ENCODE data around the gene TAS1R1. TPM values are rescaled to one million over a fixed set of nuclear protein-coding genes. Genes with fewer than 3 reads are reported as not detected.

The TAS1R1 gene
- total RNA-seq, 4 donors from 2014 or later: not detected

DNA sequence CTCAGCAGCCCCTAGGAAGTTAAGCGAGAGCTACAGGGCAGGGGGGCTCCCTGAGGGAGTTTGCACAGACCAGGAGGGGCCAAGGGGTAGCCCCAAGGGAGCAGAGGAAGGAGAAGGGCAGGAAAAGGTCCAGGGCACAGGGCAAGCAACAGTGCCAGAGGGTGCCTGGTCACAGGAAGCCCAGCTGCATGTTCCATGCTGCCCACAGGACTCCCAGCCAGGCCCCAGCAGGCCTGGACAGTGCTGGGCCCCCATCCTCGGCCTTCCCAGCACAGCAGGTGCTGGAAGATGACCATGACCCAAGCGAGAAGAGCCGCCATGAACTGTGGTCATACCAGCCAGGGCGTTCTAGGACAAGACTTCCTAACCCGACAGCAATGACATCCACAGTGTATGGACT is 36.5 kb downstream of the TAS1R1 start:
- peak overlapping the region in 1 of 4 donors; percentile 17 for H3K27ac ChIP-seq
- no peak overlapping the region for H3K4me3 ChIP-seq
- peaks cover 0 to 83% (median 0%) of the 10 kb centered on the region in 3 donors for H3K36me3 ChIP-seq
- no peaks in the 10 kb centered on the region for H3K27me3 ChIP-seq
- DNase-seq: no peak
- H3K4me1 ChIP-seq: peaks cover 0 to 16% (median 0%) of the 10 kb centered on the region in 4 donors
- TF ChIP-seq POLR2A (IDR thresholded peaks at IDR 0.05): no peak
- TF ChIP-seq, protein P1, sequence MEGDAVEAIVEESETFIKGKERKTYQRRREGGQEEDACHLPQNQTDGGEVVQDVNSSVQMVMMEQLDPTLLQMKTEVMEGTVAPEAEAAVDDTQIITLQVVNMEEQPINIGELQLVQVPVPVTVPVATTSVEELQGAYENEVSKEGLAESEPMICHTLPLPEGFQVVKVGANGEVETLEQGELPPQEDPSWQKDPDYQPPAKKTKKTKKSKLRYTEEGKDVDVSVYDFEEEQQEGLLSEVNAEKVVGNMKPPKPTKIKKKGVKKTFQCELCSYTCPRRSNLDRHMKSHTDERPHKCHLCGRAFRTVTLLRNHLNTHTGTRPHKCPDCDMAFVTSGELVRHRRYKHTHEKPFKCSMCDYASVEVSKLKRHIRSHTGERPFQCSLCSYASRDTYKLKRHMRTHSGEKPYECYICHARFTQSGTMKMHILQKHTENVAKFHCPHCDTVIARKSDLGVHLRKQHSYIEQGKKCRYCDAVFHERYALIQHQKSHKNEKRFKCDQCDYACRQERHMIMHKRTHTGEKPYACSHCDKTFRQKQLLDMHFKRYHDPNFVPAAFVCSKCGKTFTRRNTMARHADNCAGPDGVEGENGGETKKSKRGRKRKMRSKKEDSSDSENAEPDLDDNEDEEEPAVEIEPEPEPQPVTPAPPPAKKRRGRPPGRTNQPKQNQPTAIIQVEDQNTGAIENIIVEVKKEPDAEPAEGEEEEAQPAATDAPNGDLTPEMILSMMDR (IDR thresholded peaks at IDR 0.05): no peak
- no peaks in the 10 kb centered on the region for H3K9me3 ChIP-seq

DNA sequence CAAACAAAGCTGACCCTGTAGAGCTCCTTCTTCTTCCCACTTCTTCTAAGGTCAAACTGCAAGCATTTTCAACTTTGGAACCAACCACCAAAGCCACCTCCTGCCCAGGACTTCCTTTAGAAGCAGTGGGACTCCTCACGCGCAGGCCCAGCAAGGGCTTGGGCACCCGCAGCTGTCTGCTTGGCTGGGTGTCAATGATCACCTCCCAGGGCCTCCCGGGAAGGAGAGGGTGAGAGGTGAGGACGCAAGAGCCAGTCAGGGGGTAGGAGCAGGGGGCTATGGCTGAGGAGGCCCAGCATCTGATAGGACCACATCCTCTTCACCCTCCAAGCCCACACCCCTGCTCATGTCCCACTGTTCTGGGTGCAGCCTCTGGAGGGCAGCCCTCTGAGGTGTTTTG is 37.3 kb downstream of the TAS1R1 start:
- DNase-seq: no peak
- Histone ChIP-seq H3K27me3 (no peaks in the 10 kb centered on the region), H3K27ac (no peak overlapping the region), H3K4me1 (peaks cover 0 to 24% (median 0%) of the 10 kb centered on the region in 4 donors), H3K36me3 (peaks cover 0 to 86% (median 0%) of the 10 kb centered on the region in 3 donors), H3K9me3 (no peaks in the 10 kb centered on the region), H3K4me3 (no peak overlapping the region)
- no peak for TF ChIP-seq POLR2A (IDR thresholded peaks at IDR 0.05)
- TF ChIP-seq, protein P1 (IDR thresholded peaks at IDR 0.05): no peak

DNA sequence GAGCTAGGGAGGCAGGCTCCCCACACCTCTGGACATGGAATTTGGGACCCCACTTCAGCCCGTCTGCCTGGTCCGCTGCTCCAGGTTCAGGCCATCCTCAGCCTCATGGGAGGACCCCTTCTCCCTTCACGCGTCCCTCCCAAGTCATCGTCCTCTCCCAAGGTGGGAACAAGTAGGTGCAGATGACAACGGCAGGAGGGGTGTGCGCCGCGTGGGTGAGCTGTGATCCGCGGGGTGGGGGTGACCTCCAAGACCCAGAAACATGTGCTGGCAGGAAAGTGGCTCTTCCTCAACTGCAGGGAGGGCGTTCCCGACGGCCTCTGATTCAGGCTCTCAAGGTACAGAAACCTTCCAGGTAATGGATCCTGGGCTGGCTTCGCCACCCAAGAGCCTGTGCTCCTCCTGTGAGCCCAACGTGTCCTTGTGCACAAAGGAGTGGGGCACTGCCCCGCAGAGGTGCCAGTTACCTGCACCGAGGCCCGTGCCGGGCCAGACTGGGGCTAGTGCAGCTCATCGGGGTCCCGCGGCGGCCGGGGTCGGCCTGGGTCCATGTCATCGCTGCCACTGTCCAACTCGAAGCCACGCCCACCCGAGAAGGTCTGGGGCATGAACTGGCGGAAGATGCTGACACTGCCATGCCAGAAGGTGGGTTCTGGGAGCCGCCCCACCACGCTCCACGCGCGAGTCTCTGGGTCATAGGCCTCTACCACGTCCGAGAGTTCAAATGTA is 37.9 kb downstream of the TAS1R1 start:
- no peak for DNase-seq
- Histone ChIP-seq H3K4me1 (peaks cover 0 to 29% (median 0%) of the 10 kb centered on the region in 4 donors), H3K27me3 (no peaks in the 10 kb centered on the region), H3K9me3 (no peaks in the 10 kb centered on the region), H3K36me3 (peaks cover 0 to 86% (median 0%) of the 10 kb centered on the region in 3 donors), H3K27ac (no peak overlapping the region), H3K4me3 (no peak overlapping the region)
- TF ChIP-seq POLR2A (IDR thresholded peaks at IDR 0.05): no peak
- TF ChIP-seq, protein P1 (IDR thresholded peaks at IDR 0.05): no peak

DNA sequence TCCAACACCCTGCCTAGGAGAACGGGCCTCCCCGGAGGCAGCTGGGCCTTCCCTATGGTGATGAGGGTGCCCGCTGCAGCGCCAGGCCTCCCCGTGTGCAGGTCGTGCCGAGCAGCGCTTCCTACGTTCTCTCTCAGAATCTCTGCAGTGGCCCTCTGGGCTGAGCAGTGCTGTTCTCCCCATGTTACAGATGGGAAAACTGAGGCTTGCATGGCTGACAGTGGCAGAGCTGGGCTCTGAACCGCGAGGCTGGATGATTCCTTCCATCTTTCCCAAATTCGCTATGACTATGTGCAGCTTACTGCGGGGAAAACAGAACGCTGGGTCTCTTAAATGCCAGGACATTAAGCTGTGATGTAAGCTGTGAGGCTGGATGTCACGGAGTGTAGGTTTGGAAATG is 38.7 kb downstream of the TAS1R1 start:
- TF ChIP-seq, protein P1 (IDR thresholded peaks at IDR 0.05): no peak
- TF ChIP-seq POLR2A (IDR thresholded peaks at IDR 0.05): no peak
- H3K36me3 ChIP-seq: peaks cover 0 to 86% (median 0%) of the 10 kb centered on the region in 3 donors

DNA sequence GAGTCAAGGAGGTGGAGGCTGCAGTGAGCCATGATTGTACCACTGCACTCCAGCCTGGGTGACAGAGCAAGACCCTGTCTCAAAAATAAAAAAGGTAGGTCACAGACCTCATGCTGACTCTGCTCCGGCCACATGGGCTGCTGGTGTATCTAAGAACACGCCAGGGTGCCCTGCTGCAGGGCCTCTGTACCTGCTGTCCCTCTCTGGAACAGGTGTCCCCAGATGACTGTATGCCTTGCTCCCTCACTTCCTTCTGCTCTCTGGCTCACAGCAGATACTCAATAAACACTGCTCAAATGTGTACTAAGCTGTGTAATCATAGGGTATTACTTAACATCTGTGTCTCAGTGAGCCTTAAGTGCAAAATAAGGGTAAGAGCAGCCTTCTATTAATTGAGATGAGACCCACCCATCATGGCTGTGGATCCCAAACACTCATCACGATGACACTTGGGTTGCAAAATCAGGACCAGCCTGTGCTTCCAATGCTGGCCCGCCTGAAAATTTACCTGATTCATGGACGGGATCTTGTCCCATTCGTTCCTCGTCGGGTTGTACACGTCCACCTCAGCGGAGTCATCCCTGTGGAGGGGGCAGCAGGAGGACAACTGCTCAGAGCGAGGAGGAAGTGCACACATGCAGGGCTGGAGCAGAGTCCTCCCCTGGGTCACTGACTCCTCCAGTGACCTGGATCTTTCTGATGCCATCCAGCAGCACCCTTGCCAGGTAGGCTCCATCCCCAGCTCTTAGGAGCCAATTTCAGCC is 40.1 kb downstream of the TAS1R1 start:
- DNase-seq: no peak
- H3K27ac ChIP-seq: no peak overlapping the region
- no peak for TF ChIP-seq POLR2A (IDR thresholded peaks at IDR 0.05)
- TF ChIP-seq, protein P1 (IDR thresholded peaks at IDR 0.05): no peak
- peaks cover 0 to 49% (median 12%) of the 10 kb centered on the region in 4 donors for H3K4me1 ChIP-seq
- no peaks in the 10 kb centered on the region for H3K9me3 ChIP-seq
- H3K36me3 ChIP-seq: peaks cover 0 to 75% (median 0%) of the 10 kb centered on the region in 3 donors
- H3K27me3 ChIP-seq: no peaks in the 10 kb centered on the region
- H3K4me3 ChIP-seq: no peak overlapping the region

More for the DNA sequence above, 38.7 kb downstream of the TAS1R1 start:
- H3K9me3 ChIP-seq: no peaks in the 10 kb centered on the region
- H3K4me1 ChIP-seq: peaks cover 0 to 36% (median 1%) of the 10 kb centered on the region in 4 donors
- no peak overlapping the region for H3K27ac ChIP-seq
- no peaks in the 10 kb centered on the region for H3K27me3 ChIP-seq
- H3K4me3 ChIP-seq: no peak overlapping the region
- no peak for DNase-seq
